ENCODE measurements around the gene PRAC2.
A peak's percentile ranks its signal among the peaks of the same experiment; 100 is the strongest.

The PRAC2 gene

DNA sequence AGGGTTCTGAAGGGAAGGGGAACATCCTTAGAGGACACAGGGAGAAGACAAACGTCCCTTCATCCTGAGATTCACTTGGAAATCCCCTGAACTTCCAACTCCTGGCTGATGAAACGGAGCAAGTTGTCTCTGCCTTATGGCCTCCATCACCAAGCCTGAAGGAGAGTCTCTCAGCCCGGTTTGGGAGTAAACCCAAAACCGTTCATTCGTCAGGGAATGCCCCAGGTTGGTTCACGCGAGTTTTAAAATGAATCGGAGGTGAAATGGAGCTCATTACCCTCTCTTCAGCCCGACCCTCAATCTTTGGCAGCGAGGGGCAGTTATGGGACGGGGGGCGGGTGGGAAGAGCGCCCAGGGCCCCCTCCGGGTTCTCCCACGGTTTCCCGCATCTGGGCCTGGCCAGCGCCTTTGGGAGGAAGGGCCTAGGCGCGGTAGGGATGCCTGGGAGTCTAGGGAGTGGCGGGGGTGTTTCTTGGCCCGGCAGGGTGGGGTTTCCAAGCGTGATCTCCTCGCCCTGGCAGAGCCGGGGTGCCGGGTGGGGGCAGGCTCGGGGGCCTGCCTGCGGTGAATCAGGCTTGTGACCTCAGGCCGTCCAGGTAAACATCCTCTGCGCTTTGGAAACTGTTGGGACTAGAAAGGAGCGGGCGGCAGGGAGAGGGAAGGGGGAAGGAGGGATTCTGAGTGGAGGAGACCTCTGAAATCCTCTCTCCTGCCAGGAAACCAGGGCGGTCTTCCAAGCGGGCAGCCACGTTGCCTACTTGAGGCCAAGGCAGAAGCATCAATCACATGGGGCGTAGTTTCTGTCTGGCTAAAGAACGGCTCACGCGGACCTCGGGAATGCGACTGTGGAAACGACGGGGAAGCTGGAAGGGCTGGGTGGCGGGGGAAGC is 29.7 kb downstream of the PRAC2 start:
- no peak overlapping the region for H3K27ac ChIP-seq
- TF ChIP-seq POLR2AphosphoS5 (IDR thresholded peaks at IDR 0.05; ENCODE audit: borderline replicate concordance, low read depth, low read length), result no peak
- no peak for TF ChIP-seq EZH2 (IDR thresholded peaks at IDR 0.05)
- no peak for TF ChIP-seq FOXP2 (optimal IDR thresholded peaks at IDR 0.05; ENCODE audit: control extremely low read depth, extremely low read length, insufficient read depth)

DNA sequence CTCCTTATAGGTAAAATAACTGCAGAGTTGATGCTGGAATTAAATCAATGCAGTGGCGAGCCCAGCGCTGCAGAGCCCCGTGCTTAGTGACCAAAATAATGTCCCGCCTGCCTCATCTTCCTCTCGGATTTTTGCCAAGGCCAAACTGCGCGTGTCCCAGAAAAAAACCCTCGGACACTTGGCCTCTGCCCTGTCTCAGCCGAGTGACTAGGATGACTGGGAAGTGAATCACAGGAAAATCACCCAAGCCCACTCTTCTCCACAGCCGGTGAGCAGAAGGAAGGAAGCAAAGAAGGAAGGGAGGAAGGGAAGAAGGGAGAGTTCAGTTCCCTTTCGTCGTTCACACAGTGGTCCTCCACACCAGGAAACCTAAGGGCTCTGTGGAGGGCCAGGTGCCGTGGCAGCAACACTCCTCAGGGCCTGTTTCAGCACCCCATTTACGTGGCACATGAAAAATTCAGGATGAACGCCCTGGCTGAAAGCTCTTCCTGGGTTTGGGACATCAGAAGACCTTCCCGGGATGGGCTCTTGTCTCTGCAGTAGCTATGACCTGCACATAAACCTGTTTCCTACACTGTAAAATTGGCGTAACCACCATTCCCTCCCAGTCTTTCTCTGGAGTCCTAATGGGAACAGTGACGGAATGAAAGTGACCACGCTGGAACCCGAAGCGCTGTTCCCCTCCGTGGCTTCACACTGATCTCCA is 31.0 kb downstream of the PRAC2 start:
- Histone ChIP-seq H3K27ac (no peak overlapping the region), H3K4me3 (no peak overlapping the region), H3K36me3 (ENCODE audit: insufficient read depth, low read length) (no peaks in the 10 kb centered on the region), H3K9me3 (ENCODE audit: low read depth, low read length) (no peaks in the 10 kb centered on the region), H3K9ac (ENCODE audit: insufficient read length) (no peak overlapping the region)
- no peak for DNase-seq (ENCODE audit: low read depth, low spot score)
- TF ChIP-seq EZH2 (IDR thresholded peaks at IDR 0.05) (no peak), FOXP2 (optimal IDR thresholded peaks at IDR 0.05; ENCODE audit: control extremely low read depth, extremely low read length, insufficient read depth) (no peak)

More for the DNA sequence above, 29.7 kb downstream of the PRAC2 start:
- DNase-seq (ENCODE audit: low read depth, low spot score), result no peak
- Histone ChIP-seq H3K36me3 (ENCODE audit: insufficient read depth, low read length) (no peaks in the 10 kb centered on the region), H3K9me3 (ENCODE audit: low read depth, low read length) (no peaks in the 10 kb centered on the region), H3K9ac (ENCODE audit: insufficient read length) (no peak overlapping the region), H3K4me3 (no peak overlapping the region)

DNA sequence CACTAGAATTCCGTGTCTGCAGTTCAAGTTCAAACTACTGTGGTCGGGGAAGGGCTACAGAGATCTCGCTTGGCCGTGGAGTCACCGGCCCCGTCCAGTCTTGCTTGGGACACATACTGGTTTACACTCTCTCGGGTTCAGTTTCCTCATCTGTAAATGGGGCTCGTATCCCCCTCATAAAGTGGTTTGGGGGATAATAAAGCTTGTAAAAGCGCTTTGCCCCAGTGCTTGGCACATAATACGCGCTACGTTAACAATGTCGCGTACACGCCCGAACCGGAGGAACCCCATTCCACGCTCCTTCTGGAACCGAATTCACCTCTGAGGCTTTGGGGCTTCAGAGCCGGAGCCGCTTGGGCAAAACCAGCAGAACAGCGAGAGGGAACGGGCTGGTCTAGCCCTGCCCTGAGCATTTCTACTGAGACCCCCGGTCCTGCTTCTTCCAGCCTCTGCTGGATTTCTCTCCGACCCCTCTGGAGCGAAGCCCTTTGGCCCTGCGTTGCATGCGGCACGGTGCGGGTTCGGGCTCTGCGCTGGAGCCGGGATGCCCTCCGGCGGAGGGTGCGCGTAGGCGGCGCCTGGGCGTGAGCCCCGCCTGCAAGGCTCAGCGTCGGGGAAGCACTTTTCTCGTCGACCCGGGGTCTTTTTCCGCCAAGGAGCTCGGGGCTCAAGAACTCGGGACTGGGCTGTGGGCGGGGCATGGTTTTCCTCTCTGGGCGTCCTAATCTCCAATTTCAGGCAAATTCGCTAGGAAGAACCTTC is 31.7 kb downstream of the PRAC2 start:
- TF ChIP-seq POLR2AphosphoS5 (IDR thresholded peaks at IDR 0.05; ENCODE audit: borderline replicate concordance, low read depth, low read length) (no peak), FOXP2 (optimal IDR thresholded peaks at IDR 0.05; ENCODE audit: control extremely low read depth, extremely low read length, insufficient read depth) (no peak), EZH2 (IDR thresholded peaks at IDR 0.05) (no peak)
- Histone ChIP-seq H3K27ac (no peak overlapping the region), H3K4me3 (0 out of 2 replicates have a peak overlapping the region, but pooled peaks have one; percentile 17), H3K9me3 (ENCODE audit: low read depth, low read length) (no peaks in the 10 kb centered on the region), H3K36me3 (ENCODE audit: insufficient read depth, low read length) (no peaks in the 10 kb centered on the region), H3K9ac (ENCODE audit: insufficient read length) (no peak overlapping the region)
- DNase-seq (ENCODE audit: low read depth, low spot score), result no peak

DNA sequence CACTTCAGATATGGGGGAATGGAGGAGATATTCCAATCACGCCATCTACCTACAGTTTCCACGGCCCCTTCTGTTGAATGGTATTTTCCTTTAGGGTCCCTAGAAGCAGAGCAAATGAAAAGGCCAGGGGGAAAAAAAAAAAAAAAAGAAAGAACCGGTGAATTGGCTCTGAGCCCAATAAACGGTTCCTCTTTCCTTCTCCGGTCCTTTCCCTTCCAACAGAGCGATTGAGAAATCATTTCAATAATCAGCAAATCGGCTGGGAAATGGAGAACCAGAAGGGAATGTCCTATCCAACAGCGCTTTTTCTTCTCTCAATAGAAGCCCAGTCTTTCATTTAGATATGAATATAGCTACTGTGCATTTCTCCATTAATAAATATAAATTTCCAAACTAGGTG is 32.4 kb downstream of the PRAC2 start:
- no peak overlapping the region for H3K9ac ChIP-seq (ENCODE audit: insufficient read length)
- no peaks in the 10 kb centered on the region for H3K36me3 ChIP-seq (ENCODE audit: insufficient read depth, low read length)
- DNase-seq (ENCODE audit: low read depth, low spot score), result no peak
- H3K9me3 ChIP-seq (ENCODE audit: low read depth, low read length), result no peaks in the 10 kb centered on the region
- H3K27ac ChIP-seq, result no peak overlapping the region
- TF ChIP-seq FOXP2 (optimal IDR thresholded peaks at IDR 0.05; ENCODE audit: control extremely low read depth, extremely low read length, insufficient read depth) (no peak), EZH2 (IDR thresholded peaks at IDR 0.05) (no peak), POLR2AphosphoS5 (IDR thresholded peaks at IDR 0.05; ENCODE audit: borderline replicate concordance, low read depth, low read length) (no peak)
- 0 out of 2 replicates have a peak overlapping the region, but pooled peaks have one; percentile 17 for H3K4me3 ChIP-seq

DNA sequence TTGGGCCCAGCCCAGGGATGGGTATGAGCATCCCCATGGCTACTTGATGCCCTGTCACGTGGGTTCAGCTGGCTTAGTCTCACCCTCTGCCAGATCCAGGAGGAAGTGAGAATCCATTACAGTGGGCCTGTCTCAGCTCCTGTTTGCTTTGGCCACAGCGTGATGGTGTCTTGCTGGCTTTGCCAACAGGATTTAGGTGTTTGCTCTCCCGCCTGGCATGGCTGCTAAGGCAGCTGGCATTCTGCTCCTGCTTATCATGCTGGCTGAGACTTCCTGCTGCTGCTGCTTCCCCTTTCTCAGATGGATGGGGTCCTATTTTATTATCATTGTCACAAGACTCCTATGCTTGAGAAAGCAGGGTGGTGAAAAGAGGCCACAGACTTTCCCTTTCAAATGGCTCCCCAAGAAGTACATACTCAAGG is 33.9 kb downstream of the PRAC2 start:
- Histone ChIP-seq H3K36me3 (ENCODE audit: insufficient read depth, low read length) (no peaks in the 10 kb centered on the region; the same call in 1 of the 2 replicates), H3K9ac (ENCODE audit: insufficient read length) (no peak overlapping the region), H3K27ac (peak overlapping the region; percentile 85), H3K4me3 (no peak overlapping the region), H3K9me3 (ENCODE audit: low read depth, low read length) (no peaks in the 10 kb centered on the region)
- TF ChIP-seq POLR2AphosphoS5 (IDR thresholded peaks at IDR 0.05; ENCODE audit: borderline replicate concordance, low read depth, low read length) (no peak), EZH2 (IDR thresholded peaks at IDR 0.05) (no peak), FOXP2 (optimal IDR thresholded peaks at IDR 0.05; ENCODE audit: control extremely low read depth, extremely low read length, insufficient read depth) (no peak)
- DNase-seq (ENCODE audit: low read depth, low spot score), result no peak

DNA sequence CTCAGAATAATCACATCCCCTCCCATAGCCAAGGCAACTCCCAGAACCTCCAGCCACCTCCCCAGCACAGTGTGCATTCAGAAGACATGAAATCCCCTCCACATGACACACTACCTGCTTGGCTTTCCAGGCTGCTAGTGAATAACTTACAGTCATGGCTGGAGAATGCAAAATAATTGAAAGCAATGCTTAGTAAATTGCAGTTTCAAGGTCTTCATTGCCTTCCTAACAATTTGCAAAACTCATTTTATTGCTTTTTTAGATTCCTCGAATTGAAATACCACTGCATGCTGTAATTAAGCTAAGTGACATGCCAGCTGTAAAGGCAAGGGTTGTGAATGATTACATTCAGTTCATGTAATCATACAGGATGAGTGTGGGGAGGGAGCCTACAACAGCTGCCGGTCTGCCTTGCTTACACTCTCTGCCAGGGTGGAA is 34.6 kb downstream of the PRAC2 start:
- Histone ChIP-seq H3K9ac (ENCODE audit: insufficient read length) (no peak overlapping the region), H3K27ac (peak overlapping the region; percentile 85), H3K4me3 (no peak overlapping the region), H3K36me3 (ENCODE audit: insufficient read depth, low read length) (peaks cover 2% of the 10 kb centered on the region; the same call in 1 of the 2 replicates), H3K9me3 (ENCODE audit: low read depth, low read length) (no peaks in the 10 kb centered on the region)
- TF ChIP-seq EZH2 (IDR thresholded peaks at IDR 0.05) (no peak), FOXP2 (optimal IDR thresholded peaks at IDR 0.05; ENCODE audit: control extremely low read depth, extremely low read length, insufficient read depth) (no peak), POLR2AphosphoS5 (IDR thresholded peaks at IDR 0.05; ENCODE audit: borderline replicate concordance, low read depth, low read length) (no peak)
- no peak for DNase-seq (ENCODE audit: low read depth, low spot score)

DNA sequence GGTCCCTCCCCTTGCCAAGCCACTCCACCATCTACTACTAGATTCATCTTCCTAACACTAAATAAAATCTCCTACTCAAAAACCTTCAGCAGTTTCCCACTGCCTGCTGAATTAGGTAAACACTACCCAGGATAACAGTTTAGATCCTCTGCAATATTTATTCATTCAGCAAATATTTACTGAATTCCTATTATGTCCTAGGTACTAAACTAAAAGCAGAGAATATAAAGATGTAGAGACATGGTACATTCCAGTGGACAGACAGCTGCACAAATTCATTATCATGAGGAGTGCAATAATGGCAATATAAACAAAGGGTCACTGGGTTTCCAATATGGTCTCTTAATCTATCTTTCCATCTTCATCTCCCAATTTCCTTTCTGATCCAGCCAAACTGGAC is 36.3 kb downstream of the PRAC2 start:
- TF ChIP-seq POLR2AphosphoS5 (IDR thresholded peaks at IDR 0.05; ENCODE audit: borderline replicate concordance, low read depth, low read length) (no peak), FOXP2 (optimal IDR thresholded peaks at IDR 0.05; ENCODE audit: control extremely low read depth, extremely low read length, insufficient read depth) (no peak), EZH2 (IDR thresholded peaks at IDR 0.05) (no peak)
- Histone ChIP-seq H3K27ac (no peak overlapping the region), H3K9me3 (ENCODE audit: low read depth, low read length) (no peaks in the 10 kb centered on the region), H3K4me3 (no peak overlapping the region), H3K36me3 (ENCODE audit: insufficient read depth, low read length) (peaks cover 11% of the 10 kb centered on the region; the same call in 1 of the 2 replicates), H3K9ac (ENCODE audit: insufficient read length) (no peak overlapping the region)
- no peak for DNase-seq (ENCODE audit: low read depth, low spot score)

DNA sequence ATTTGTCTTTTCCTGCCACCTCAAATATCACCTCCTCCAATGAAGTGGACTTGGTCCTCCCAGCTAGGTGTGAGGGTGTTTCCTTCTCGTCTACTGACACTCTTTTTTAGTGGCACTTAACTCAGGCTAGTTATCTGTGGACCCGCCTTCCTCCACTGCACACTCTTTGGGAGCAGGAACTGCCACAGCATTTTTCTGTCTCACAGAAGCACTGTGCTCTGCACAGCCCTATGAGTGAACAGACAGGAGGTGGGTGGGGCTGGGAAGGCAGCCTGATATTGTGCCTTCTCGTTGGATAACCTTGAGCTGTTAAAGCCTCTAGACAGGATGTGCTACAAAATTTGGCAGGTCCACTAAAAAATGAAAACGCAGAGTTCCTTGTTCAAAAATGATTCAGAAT is 37.4 kb downstream of the PRAC2 start:
- Histone ChIP-seq H3K9ac (ENCODE audit: insufficient read length) (no peak overlapping the region), H3K36me3 (ENCODE audit: insufficient read depth, low read length) (peaks cover 17% of the 10 kb centered on the region; the same call in 1 of the 2 replicates), H3K4me3 (no peak overlapping the region), H3K27ac (no peak overlapping the region), H3K9me3 (ENCODE audit: low read depth, low read length) (no peaks in the 10 kb centered on the region)
- TF ChIP-seq EZH2 (IDR thresholded peaks at IDR 0.05), result no peak
- no peak for TF ChIP-seq FOXP2 (optimal IDR thresholded peaks at IDR 0.05; ENCODE audit: control extremely low read depth, extremely low read length, insufficient read depth)
- TF ChIP-seq POLR2AphosphoS5 (IDR thresholded peaks at IDR 0.05; ENCODE audit: borderline replicate concordance, low read depth, low read length), result no peak
- no peak for DNase-seq (ENCODE audit: low read depth, low spot score)
